ENCODE data around the gene RPTOR.

RPTOR gene

GRCh38 chr17:80882323-80882722 lies 337.7 kb downstream of the RPTOR start:
- no peak for DNase-seq (ENCODE audit: low read depth)

- no peak for DNase-seq (ENCODE audit: low read depth)
Observed at GRCh38 chr17:80882926-80883685, 338.5 kb downstream of the RPTOR start.

- no peak for DNase-seq (ENCODE audit: low read depth)
Observed at GRCh38 chr17:80883831-80884735, 339.4 kb downstream of the RPTOR start.

GRCh38 chr17:80884811-80885210 lies 340.2 kb downstream of the RPTOR start:
- DNase-seq (ENCODE audit: low read depth) = no peak

GRCh38 chr17:80885947-80886582 lies 341.4 kb downstream of the RPTOR start:
- DNase-seq (ENCODE audit: low read depth) = no peak

GRCh38 chr17:80886641-80887573 lies 342.3 kb downstream of the RPTOR start:
- no peak for DNase-seq (ENCODE audit: low read depth)

- no peak for DNase-seq (ENCODE audit: low read depth)
Observed at GRCh38 chr17:80887639-80888175, 343.1 kb downstream of the RPTOR start.

GRCh38 chr17:80888276-80889160 lies 343.9 kb downstream of the RPTOR start:
- no peak for DNase-seq (ENCODE audit: low read depth)

GRCh38 chr17:80889231-80890195 lies 344.9 kb downstream of the RPTOR start:
- no peak for DNase-seq (ENCODE audit: low read depth)

- no peak for DNase-seq (ENCODE audit: low read depth)
Observed at GRCh38 chr17:80890196-80890920, 345.7 kb downstream of the RPTOR start.

- DNase-seq (ENCODE audit: low read depth) = no peak
Observed at GRCh38 chr17:80890921-80891396, 346.3 kb downstream of the RPTOR start.

- DNase-seq (ENCODE audit: low read depth) = peak; percentile 52
Observed at GRCh38 chr17:80891397-80892018, 346.9 kb downstream of the RPTOR start.

- peak; percentile 69 for DNase-seq (ENCODE audit: low read depth)
Observed at GRCh38 chr17:80892019-80892855, 347.6 kb downstream of the RPTOR start.

- peak; percentile 24 for DNase-seq (ENCODE audit: low read depth)
Observed at GRCh38 chr17:80892900-80893603, 348.4 kb downstream of the RPTOR start.

GRCh38 chr17:80893604-80894438 lies 349.2 kb downstream of the RPTOR start:
- DNase-seq (ENCODE audit: low read depth) = no peak

Data from stimulated activated CD8-positive, alpha-beta memory T cell treated with anti-CD3 and anti-CD28 coated beads, Interleukin-4, amount 100 ng/mL, for 24 hours (primary cell).